Ectodermal cell (in vitro differentiated cells): ENCODE results near the gene NTM.

ENCODE experiments used
- H3K27ac ChIP-seq: 2 replicates; pipeline ENCODE4 v1.7.0; 2013; ENCODE audit warnings: mild to moderate bottlenecking, low read depth, low read length; ENCODE audit not compliant: insufficient read depth, poor library complexity, severe bottlenecking
- H3K27me3 ChIP-seq: 2 replicates; pipeline ENCODE4 v1.7.0; 2013; ENCODE audit warnings: mild to moderate bottlenecking, low read length; ENCODE audit not compliant: insufficient read depth, control insufficient read depth, poor library complexity, severe bottlenecking
- H3K36me3 ChIP-seq: one replicate; pipeline ENCODE4 v1.7.0; 2013; ENCODE audit warnings: low read length; ENCODE audit not compliant: control insufficient read depth, insufficient read depth
- H3K4me1 ChIP-seq: one replicate; pipeline ENCODE4 v1.7.0; 2013; ENCODE audit warnings: low read length; ENCODE audit not compliant: control insufficient read depth, insufficient read depth
- H3K4me3 ChIP-seq: 2 replicates; pipeline ENCODE4 v1.7.0; 2013; ENCODE audit warnings: low read depth, low read length, control low read depth; ENCODE audit not compliant: insufficient read depth
- H3K9me3 ChIP-seq: 2 replicates; pipeline ENCODE4 v1.7.0; 2013; ENCODE audit warnings: mild to moderate bottlenecking, low read length, moderate library complexity; ENCODE audit not compliant: control insufficient read depth
- WGBS, 2 experiments: methylation state at CpG; one replicate each; pipeline ENCODE4 v1.1.7; 2013; ENCODE audit warnings: missing lambda C conversion rate in 2 of 2; 5-methylcytosine and 5-hydroxymethylcytosine counted together

The NTM gene

DNA sequence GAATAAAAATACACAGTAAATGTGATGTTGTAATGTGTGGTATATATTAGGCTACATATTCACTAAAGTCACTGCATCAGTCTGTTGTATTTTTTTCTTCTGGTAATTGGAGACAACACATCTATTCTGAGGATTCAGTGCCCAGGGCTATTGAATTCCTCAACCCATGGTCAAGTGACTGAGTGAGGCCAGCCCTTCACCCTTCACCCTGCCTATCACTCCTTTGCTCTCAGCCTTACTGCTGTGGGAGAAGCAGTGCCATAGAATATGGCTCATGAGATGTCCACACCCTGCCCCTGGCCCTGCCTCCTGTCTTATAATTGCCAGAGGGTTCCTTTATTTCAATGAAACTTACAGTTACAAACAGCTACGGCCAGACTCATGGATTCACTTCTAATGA, 295.6 kb downstream of the NTM start:
- H3K27ac ChIP-seq: no peak overlapping the region
- 93 to 96% methylated on average over 1 of the region's 1 CpG for WGBS, 2 experiments

GRCh38 chr11:131666617-131667016, 296.2 kb downstream of the NTM start:
- H3K27ac ChIP-seq: no peak overlapping the region
- no peaks in the 10 kb centered on the region for H3K36me3 ChIP-seq
- H3K27me3 ChIP-seq: no peaks in the 10 kb centered on the region
- no peaks in the 10 kb centered on the region for H3K9me3 ChIP-seq
- H3K4me1 ChIP-seq: peaks cover 17% of the 10 kb centered on the region
- 91 to 94% methylated on average over 5 of the region's 5 CpGs for WGBS, 2 experiments
- H3K4me3 ChIP-seq: no peak overlapping the region

More for the DNA sequence above, 295.6 kb downstream of the NTM start:
- Histone ChIP-seq H3K4me3 (no peak overlapping the region), H3K9me3 (no peaks in the 10 kb centered on the region), H3K36me3 (no peaks in the 10 kb centered on the region), H3K27me3 (no peaks in the 10 kb centered on the region), H3K4me1 (peaks cover 20% of the 10 kb centered on the region)

- H3K4me1 ChIP-seq: peaks cover 12% of the 10 kb centered on the region
- H3K27ac ChIP-seq: no peak overlapping the region
- no peaks in the 10 kb centered on the region for H3K27me3 ChIP-seq
- 86 to 90% methylated on average over 4 of the region's 4 CpGs for WGBS, 2 experiments
- no peaks in the 10 kb centered on the region for H3K36me3 ChIP-seq
- no peaks in the 10 kb centered on the region for H3K9me3 ChIP-seq
- H3K4me3 ChIP-seq: no peak overlapping the region
These were observed 297.2 kb downstream of the NTM start for GRCh38 chr11:131667566-131667965.

DNA sequence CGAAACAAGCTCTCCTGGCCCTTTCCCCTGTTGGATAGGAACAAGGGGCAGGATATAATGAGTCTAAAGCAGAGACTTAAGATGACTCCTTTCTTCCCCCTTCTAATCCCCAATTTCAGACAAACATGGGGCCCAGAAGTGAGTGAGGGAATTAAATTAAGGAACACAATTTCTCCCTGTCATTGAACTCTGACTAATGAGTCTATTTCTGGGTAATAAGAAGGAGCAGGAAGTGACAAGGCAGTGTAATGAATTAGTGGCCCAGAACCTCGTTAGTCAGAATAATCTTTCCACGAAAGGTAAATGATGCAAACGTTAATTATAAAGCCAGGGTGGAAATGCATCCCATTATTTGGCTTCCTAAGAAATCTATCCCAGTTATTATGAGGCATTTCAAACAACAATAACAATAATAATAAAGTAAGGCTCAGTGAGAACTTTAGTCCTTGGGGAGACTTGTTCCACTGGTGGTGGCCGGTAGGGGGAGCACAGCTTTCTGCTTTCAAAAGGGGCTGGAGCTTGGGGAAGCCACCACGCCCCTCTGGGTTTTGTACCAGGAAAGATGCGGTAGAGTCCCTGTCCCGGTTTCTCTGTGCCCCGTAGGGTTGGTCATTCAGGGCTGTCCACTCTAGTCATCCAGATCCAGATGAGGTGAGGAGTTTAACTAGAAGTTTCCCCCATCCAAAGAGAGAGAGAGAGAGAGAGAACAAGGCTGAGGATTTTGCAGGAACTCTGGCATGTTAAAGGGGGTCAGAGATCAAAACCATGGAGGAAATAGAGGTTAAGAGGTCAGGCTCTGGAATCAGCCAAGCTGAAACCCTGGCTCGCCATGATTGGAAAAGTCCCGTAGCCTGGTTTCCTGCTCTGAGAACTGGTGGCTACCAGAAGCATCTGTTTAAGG, 298.3 kb downstream of the NTM start:
- H3K4me1 ChIP-seq: peaks cover 12% of the 10 kb centered on the region
- H3K36me3 ChIP-seq: no peaks in the 10 kb centered on the region
- 44 to 45% methylated on average over 8 to 11 of the region's 11 CpGs for WGBS, 2 experiments
- H3K27ac ChIP-seq: no peak overlapping the region
- no peaks in the 10 kb centered on the region for H3K9me3 ChIP-seq
- H3K27me3 ChIP-seq: no peaks in the 10 kb centered on the region
- H3K4me3 ChIP-seq: no peak overlapping the region

DNA sequence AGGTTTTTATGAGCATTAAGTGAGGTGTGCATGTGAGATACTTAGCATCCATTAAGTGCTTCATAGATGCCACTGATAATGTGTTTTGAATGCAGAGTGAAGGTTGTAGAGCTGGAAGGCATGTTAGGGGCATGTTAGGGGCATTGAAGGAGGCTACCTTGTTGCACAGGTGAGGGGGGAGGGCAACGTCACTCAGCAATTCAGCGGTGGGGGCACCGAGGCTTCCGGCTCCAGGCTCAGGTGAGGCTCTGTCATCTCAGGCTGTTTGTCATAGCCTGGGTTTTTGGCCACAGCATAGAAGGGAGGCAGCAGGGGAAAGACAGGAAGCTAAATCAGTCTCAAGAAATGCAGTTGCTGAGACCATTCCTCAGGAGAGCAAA, 299.0 kb downstream of the NTM start:
- no peaks in the 10 kb centered on the region for H3K36me3 ChIP-seq
- H3K4me3 ChIP-seq: no peak overlapping the region
- H3K9me3 ChIP-seq: no peaks in the 10 kb centered on the region
- no peak overlapping the region for H3K27ac ChIP-seq
- H3K4me1 ChIP-seq: peaks cover 12% of the 10 kb centered on the region
- no peaks in the 10 kb centered on the region for H3K27me3 ChIP-seq
- 90 to 98% methylated on average over 4 of the region's 4 CpGs for WGBS, 2 experiments

DNA sequence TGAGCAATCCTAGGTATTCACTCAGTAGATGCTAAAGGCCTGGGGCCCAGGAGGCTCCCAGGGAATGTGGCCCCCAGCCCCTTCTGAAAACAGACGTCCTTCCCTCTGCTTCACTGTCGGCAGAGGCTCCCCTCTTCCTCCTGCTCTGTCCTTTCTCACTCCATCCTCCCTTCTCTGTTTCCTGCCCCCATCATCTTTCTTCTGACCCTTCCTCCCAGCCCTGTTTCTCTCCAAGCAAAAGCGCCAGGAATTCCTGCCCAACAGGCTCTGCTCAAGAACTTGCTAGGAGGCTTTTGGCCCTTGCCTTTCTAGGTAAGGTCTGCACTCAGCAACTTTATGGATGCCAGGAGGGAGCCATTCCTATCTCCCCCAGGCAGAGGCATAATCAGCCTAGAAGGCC, 300.5 kb downstream of the NTM start:
- 80 to 83% methylated on average over 3 of the region's 3 CpGs for WGBS, 2 experiments
- Histone ChIP-seq H3K27me3 (no peaks in the 10 kb centered on the region), H3K36me3 (no peaks in the 10 kb centered on the region), H3K4me1 (peaks cover 12% of the 10 kb centered on the region), H3K4me3 (no peak overlapping the region), H3K27ac (no peak overlapping the region), H3K9me3 (no peaks in the 10 kb centered on the region)

DNA sequence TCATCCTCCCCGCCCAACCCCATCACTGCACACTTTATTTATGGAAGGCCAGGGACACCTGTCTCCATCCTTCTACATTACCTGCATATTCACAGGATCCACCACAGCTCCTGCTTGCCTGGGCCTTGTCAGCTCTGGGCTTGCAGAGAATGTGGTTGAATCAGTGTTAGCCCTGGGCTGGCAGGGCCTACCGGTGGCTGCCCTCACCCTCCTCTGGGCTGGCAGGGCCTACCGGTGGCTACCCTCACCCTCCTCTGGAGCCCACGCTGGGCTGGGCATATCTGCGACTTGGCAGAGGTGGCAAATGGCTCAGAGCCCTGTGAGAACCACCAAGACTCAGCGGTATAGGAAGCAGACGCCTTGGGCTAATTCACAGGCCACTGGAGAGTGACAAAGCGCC, 300.9 kb downstream of the NTM start:
- no peaks in the 10 kb centered on the region for H3K36me3 ChIP-seq
- no peaks in the 10 kb centered on the region for H3K27me3 ChIP-seq
- peaks cover 12% of the 10 kb centered on the region for H3K4me1 ChIP-seq
- WGBS, 2 experiments: 90% methylated on average over 8 of the region's 8 CpGs
- no peaks in the 10 kb centered on the region for H3K9me3 ChIP-seq
- H3K27ac ChIP-seq: no peak overlapping the region
- H3K4me3 ChIP-seq: no peak overlapping the region

DNA sequence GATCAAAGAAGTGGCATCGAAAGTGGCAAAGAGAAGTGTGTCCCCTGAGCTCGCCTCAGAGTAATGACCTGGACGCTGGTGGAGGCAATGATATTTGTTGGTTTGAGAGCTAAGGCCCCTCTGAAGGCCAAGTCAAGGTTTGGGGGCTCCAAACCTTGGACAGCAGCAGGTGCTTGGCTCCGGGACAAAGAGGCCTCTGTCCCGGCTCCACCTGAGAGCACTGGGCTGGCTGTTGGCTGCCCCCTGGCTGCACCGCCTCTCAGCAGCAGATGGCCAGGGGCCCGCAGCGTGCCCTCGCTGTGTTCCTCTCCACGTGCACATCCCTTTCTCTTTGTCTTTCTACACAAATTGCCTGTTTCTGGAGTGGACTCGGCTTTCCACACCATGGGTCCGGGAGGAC, 301.3 kb downstream of the NTM start:
- peaks cover 12% of the 10 kb centered on the region for H3K4me1 ChIP-seq
- H3K36me3 ChIP-seq: no peaks in the 10 kb centered on the region
- no peak overlapping the region for H3K4me3 ChIP-seq
- H3K9me3 ChIP-seq: no peaks in the 10 kb centered on the region
- H3K27ac ChIP-seq: no peak overlapping the region
- WGBS, 2 experiments: 62 to 67% methylated on average over 12 of the region's 12 CpGs
- H3K27me3 ChIP-seq: no peaks in the 10 kb centered on the region

DNA sequence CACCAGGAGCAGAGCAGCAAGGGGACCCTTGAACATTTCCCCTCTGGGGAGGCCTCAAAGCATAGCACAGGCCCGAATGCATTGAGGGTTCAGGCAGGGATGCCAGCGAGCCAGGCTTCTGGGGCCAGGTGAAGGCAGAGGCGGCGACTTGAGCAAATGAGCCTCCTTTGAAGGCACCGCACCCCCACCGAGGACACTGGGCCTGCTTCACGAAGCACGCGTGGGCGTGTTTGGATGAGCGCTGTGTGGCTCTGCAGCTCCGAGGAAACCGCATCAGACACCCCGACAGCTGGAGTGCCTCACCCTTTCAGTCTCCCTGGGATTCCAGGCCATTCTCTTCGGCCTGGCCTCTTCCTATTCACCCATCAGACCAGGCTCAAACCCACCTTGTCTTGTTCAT, 301.8 kb downstream of the NTM start:
- 90 to 92% methylated on average over 15 of the region's 15 CpGs for WGBS, 2 experiments
- H3K27ac ChIP-seq: no peak overlapping the region

GRCh38 chr11:131674051-131674755, 303.8 kb downstream of the NTM start:
- no peaks in the 10 kb centered on the region for H3K36me3 ChIP-seq
- no peaks in the 10 kb centered on the region for H3K9me3 ChIP-seq
- H3K4me1 ChIP-seq: peaks cover 10% of the 10 kb centered on the region
- no peak overlapping the region for H3K27ac ChIP-seq
- no peaks in the 10 kb centered on the region for H3K27me3 ChIP-seq
- 38 to 39% methylated on average over 16 of the region's 16 CpGs for WGBS, 2 experiments
- H3K4me3 ChIP-seq: no peak overlapping the region

More for the DNA sequence above, 301.8 kb downstream of the NTM start:
- Histone ChIP-seq H3K4me3 (no peak overlapping the region), H3K36me3 (no peaks in the 10 kb centered on the region), H3K27me3 (no peaks in the 10 kb centered on the region), H3K4me1 (peaks cover 12% of the 10 kb centered on the region), H3K9me3 (no peaks in the 10 kb centered on the region)
